Uterus (tissue), 2 donors: ENCODE measurements around the gene TMEM150A.

Experiments
- POLR2A ChIP-seq, 2 donors: fragments of 450-650 bp; IDR thresholded peaks; one replicate each; pipeline ENCODE4 v1.6.1; 2016; ENCODE audit warnings: antibody characterized with exemption in 2 of 2, mild to moderate bottlenecking in 1 of 2, moderate library complexity in 1 of 2
- TF ChIP-seq, protein P1 (sequence below), 4 experiments: fragments of 200-600 bp in 2 of 4; fragments of 450-650 bp in 2 of 4; sonication (generic) in 2 of 4; IDR thresholded peaks; one replicate each; pipeline ENCODE4 v1.5.1; 2016 to 2019; ENCODE audit warnings: antibody characterized with exemption in 4 of 4, mild to moderate bottlenecking in 2 of 4, moderate library complexity in 1 of 4

DNA sequence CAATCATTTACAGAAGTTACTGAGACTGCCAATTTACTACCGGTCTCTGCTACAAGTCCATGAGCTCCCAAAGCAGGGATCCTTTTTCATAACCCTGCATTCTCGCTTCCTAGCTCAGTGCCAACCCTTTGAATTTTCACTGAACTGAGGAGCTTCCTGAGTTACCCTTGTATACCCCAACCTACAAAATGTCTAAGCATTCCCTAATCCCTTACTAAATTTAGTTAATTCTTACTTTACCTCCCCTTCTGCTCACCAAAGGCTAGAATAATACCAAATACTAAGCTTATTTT lies 53.9 kb downstream of the TMEM150A start:
- TF ChIP-seq, protein P1, sequence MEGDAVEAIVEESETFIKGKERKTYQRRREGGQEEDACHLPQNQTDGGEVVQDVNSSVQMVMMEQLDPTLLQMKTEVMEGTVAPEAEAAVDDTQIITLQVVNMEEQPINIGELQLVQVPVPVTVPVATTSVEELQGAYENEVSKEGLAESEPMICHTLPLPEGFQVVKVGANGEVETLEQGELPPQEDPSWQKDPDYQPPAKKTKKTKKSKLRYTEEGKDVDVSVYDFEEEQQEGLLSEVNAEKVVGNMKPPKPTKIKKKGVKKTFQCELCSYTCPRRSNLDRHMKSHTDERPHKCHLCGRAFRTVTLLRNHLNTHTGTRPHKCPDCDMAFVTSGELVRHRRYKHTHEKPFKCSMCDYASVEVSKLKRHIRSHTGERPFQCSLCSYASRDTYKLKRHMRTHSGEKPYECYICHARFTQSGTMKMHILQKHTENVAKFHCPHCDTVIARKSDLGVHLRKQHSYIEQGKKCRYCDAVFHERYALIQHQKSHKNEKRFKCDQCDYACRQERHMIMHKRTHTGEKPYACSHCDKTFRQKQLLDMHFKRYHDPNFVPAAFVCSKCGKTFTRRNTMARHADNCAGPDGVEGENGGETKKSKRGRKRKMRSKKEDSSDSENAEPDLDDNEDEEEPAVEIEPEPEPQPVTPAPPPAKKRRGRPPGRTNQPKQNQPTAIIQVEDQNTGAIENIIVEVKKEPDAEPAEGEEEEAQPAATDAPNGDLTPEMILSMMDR (IDR thresholded peaks at IDR 0.05) = no peak
- TF ChIP-seq POLR2A (IDR thresholded peaks at IDR 0.05) = no peak
